Measurements from ENCODE around the gene NAXE. TPM values are rescaled to one million over a fixed set of nuclear protein-coding genes. Genes with fewer than 3 reads are reported as not detected.
A peak's percentile ranks its signal among the peaks of the same experiment; 100 is the strongest.

NAXE gene
- total and polyA plus RNA-seq, 2 of the 13 experiments (the other 11 are each of a cell fraction or from before 2014, with no cell fraction given) = 39.4 to 59.4 TPM

- TF ChIP-seq, protein P1, sequence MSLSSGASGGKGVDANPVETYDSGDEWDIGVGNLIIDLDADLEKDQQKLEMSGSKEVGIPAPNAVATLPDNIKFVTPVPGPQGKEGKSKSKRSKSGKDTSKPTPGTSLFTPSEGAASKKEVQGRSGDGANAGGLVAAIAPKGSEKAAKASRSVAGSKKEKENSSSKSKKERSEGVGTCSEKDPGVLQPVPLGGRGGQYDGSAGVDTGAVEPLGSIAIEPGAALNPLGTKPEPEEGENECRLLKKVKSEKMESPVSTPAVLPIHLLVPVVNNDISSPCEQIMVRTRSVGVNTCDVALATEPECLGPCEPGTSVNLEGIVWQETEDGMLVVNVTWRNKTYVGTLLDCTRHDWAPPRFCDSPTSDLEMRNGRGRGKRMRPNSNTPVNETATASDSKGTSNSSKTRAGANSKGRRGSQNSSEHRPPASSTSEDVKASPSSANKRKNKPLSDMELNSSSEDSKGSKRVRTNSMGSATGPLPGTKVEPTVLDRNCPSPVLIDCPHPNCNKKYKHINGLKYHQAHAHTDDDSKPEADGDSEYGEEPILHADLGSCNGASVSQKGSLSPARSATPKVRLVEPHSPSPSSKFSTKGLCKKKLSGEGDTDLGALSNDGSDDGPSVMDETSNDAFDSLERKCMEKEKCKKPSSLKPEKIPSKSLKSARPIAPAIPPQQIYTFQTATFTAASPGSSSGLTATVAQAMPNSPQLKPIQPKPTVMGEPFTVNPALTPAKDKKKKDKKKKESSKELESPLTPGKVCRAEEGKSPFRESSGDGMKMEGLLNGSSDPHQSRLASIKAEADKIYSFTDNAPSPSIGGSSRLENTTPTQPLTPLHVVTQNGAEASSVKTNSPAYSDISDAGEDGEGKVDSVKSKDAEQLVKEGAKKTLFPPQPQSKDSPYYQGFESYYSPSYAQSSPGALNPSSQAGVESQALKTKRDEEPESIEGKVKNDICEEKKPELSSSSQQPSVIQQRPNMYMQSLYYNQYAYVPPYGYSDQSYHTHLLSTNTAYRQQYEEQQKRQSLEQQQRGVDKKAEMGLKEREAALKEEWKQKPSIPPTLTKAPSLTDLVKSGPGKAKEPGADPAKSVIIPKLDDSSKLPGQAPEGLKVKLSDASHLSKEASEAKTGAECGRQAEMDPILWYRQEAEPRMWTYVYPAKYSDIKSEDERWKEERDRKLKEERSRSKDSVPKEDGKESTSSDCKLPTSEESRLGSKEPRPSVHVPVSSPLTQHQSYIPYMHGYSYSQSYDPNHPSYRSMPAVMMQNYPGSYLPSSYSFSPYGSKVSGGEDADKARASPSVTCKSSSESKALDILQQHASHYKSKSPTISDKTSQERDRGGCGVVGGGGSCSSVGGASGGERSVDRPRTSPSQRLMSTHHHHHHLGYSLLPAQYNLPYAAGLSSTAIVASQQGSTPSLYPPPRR (CRISPR knock-in tag; IDR thresholded peaks at IDR 0.05; ENCODE audit: borderline replicate concordance) = no peak
- no peak for TF ChIP-seq ZNF333 (CRISPR knock-in tag; IDR thresholded peaks at IDR 0.05; ENCODE audit: borderline replicate concordance)
- TF ChIP-seq CBFB (CRISPR knock-in tag; IDR thresholded peaks at IDR 0.05) = 0 out of 2 replicates have a peak, but pooled peaks have one; percentile 28
- no peak for TF ChIP-seq ETV6 (CRISPR knock-in tag; conservative IDR thresholded peaks at IDR 0.05)
- TF ChIP-seq KLF11 (CRISPR knock-in tag; IDR thresholded peaks at IDR 0.05) = no peak
- no peak for TF ChIP-seq PRDM10 (CRISPR knock-in tag; IDR thresholded peaks at IDR 0.05; ENCODE audit: low read depth)
- TF ChIP-seq CC2D1A (CRISPR knock-in tag; IDR thresholded peaks at IDR 0.05) = no peak
- TF ChIP-seq FLYWCH1 (CRISPR knock-in tag; IDR thresholded peaks at IDR 0.05) = no peak
- no peak for TF ChIP-seq TEAD3 (CRISPR knock-in tag; optimal IDR thresholded peaks at IDR 0.05; ENCODE audit: borderline replicate concordance)
- TF ChIP-seq BRD4 (CRISPR knock-in tag; IDR thresholded peaks at IDR 0.05) = 0 out of 2 replicates have a peak, but pooled peaks have one; percentile 8
- peak; percentile 53; the same call in 1 of the 2 replicates for TF ChIP-seq SP4 (CRISPR knock-in tag; IDR thresholded peaks at IDR 0.05)
- TF ChIP-seq PLRG1 (conservative IDR thresholded peaks at IDR 0.05) = no peak
- no peak for TF ChIP-seq KLF12 (CRISPR knock-in tag; IDR thresholded peaks at IDR 0.05; ENCODE audit: borderline replicate concordance)
- TF ChIP-seq FOXP4 (CRISPR knock-in tag; IDR thresholded peaks at IDR 0.05) = no peak; the same call in 1 of the 2 replicates
- TF ChIP-seq RAD21 (CRISPR knock-in tag; IDR thresholded peaks at IDR 0.05) = 0 out of 2 replicates have a peak, but pooled peaks have one; percentile 11
- TF ChIP-seq CHD4 (IDR thresholded peaks at IDR 0.05; ENCODE audit: borderline replicate concordance, low read length) = no peak
- peak; percentile 96 for TF ChIP-seq BCL6 (CRISPR knock-in tag; IDR thresholded peaks at IDR 0.05)
- TF ChIP-seq ATF2 (CRISPR knock-in tag; IDR thresholded peaks at IDR 0.05) = no peak
These were observed 32.6 kb downstream of the NAXE start (continued) for GRCh38 chr1:156623946-156624813.

Measured in HepG2 (cell line).